ENCODE data around the gene C1QTNF3. TPM values are rescaled to one million over a fixed set of nuclear protein-coding genes. Genes with fewer than 3 reads are reported as not detected.
"Not testable (repeated sequence)": the region's sequence is repeated elsewhere in the genome, so short reads cannot be mapped to it uniquely, and the experiment has no call there.

C1QTNF3 gene
- total and polyA plus RNA-seq, 9 donors = 62.8 to 152 (median 110) TPM

DNA sequence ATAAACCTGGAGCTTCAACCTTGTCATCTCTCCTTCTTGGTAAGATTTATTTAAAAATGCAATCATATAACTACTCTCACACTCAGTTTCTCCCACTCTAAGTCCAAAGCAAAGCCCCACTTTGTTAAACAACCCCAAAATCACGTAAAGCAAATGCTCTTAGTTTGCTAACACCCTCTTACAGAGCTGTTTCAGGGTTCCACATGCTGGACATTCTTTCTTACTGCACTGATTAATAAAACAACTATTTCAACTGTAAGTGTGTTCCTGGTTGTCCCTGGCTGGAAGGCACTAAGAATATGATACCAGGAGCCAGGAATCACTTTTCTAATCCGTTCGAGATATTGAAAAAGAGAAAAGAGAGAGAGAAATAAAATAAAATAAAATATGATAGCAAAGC is 31.5 kb upstream of the C1QTNF3 start:
- not testable (repeated sequence) for H3K4me1 ChIP-seq (ENCODE audit: control insufficient read depth, insufficient read depth, low read length); H3K9me3 ChIP-seq (replicated peaks; ENCODE audit: control insufficient read depth, low read depth, low read length); DNase-seq; H3K4me3 ChIP-seq (ENCODE audit: low read length); H3K27me3 ChIP-seq (ENCODE audit: control insufficient read depth, insufficient read depth, low read length); H3K36me3 ChIP-seq (ENCODE audit: control insufficient read depth, insufficient read depth, low read length); H3K27ac ChIP-seq (ENCODE audit: low read length)
- WGBS (ENCODE audit: insufficient coverage) = no CpG with 5 or more reads among the region's 3 CpGs

DNA sequence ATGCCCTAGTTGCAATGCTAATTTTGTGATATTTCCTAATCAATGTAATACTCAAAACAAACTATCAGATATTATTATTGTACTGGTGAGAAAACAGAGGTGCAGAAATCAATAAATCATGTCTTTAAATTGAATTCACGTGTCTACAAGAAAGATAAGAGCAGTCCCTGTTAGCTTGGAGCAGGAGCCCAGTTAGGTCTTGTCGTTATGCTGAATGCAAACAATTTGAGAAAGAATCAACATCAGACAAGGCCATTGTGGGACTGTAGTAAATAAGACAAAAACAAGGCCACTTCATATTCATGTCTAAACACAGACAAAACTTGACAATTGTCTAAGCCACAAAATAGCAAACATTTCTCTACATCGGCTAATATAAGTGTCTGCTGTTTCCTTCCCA is 31.1 kb upstream of the C1QTNF3 start:
- not testable (repeated sequence) for DNase-seq; H3K4me3 ChIP-seq (ENCODE audit: low read length); H3K36me3 ChIP-seq (ENCODE audit: control insufficient read depth, insufficient read depth, low read length); H3K27me3 ChIP-seq (ENCODE audit: control insufficient read depth, insufficient read depth, low read length); H3K27ac ChIP-seq (ENCODE audit: low read length); H3K9me3 ChIP-seq (replicated peaks; ENCODE audit: control insufficient read depth, low read depth, low read length); H3K4me1 ChIP-seq (ENCODE audit: control insufficient read depth, insufficient read depth, low read length)
- no CpG with 5 or more reads among the region's 3 CpGs for WGBS (ENCODE audit: insufficient coverage)

DNA sequence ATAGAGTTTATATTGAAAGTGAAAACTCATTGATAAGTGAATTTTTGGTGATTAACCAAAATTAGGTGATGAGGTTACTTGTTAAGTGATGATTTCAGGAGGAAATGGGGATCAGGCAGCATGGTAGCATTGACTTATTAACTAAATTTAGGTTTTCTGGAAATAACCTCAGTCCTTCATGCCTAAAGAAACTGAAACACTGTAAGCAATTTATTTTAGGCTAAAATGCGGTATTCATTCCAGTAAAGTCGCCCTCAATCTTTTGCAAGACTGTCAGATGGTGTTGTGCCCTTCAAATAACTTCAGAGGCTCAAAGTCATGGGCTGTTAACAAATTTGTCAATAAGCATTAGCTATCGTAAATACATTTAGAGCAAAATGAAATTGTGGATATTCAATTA is 27.6 kb upstream of the C1QTNF3 start:
- WGBS (ENCODE audit: insufficient coverage) = no CpG with 5 or more reads among the region's 3 CpGs

DNA sequence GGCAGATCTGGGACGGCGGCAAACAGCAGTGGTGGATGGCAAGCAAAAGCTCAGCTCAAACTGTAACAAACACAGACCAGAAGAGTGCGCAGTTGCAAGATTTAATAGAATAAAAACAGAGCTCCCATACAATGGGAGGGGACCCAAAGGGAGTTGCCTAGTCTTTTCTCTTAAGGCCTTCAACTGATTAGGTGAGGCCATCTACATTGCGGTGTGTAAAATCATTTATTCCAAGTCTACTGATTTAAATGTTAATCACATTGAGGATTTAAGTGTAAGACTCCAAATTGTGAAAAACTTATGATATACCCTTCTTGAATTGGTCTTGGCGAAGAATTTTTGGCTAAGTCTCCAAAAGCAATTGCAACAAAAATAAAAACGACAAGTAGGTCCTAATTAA is 21.6 kb upstream of the C1QTNF3 start:
- no CpG with 5 or more reads among the region's 6 CpGs for WGBS (ENCODE audit: insufficient coverage)
- Histone ChIP-seq H3K4me1 (ENCODE audit: control insufficient read depth, insufficient read depth, low read length) (no peaks in the 10 kb centered on the region), H3K27me3 (ENCODE audit: control insufficient read depth, insufficient read depth, low read length) (no peaks in the 10 kb centered on the region), H3K9me3 (replicated peaks; ENCODE audit: control insufficient read depth, low read depth, low read length) (peaks cover 5% of the 10 kb centered on the region), H3K27ac (ENCODE audit: low read length) (no peak overlapping the region), H3K36me3 (ENCODE audit: control insufficient read depth, insufficient read depth, low read length) (peaks cover 2% of the 10 kb centered on the region), H3K4me3 (ENCODE audit: low read length) (no peak overlapping the region)
- DNase-seq = no peak

More for the DNA sequence above, 27.6 kb upstream of the C1QTNF3 start:
- not testable (repeated sequence) for H3K27ac ChIP-seq (ENCODE audit: low read length); H3K27me3 ChIP-seq (ENCODE audit: control insufficient read depth, insufficient read depth, low read length); H3K4me3 ChIP-seq (ENCODE audit: low read length); H3K9me3 ChIP-seq (replicated peaks; ENCODE audit: control insufficient read depth, low read depth, low read length); H3K4me1 ChIP-seq (ENCODE audit: control insufficient read depth, insufficient read depth, low read length); DNase-seq; H3K36me3 ChIP-seq (ENCODE audit: control insufficient read depth, insufficient read depth, low read length)

DNA sequence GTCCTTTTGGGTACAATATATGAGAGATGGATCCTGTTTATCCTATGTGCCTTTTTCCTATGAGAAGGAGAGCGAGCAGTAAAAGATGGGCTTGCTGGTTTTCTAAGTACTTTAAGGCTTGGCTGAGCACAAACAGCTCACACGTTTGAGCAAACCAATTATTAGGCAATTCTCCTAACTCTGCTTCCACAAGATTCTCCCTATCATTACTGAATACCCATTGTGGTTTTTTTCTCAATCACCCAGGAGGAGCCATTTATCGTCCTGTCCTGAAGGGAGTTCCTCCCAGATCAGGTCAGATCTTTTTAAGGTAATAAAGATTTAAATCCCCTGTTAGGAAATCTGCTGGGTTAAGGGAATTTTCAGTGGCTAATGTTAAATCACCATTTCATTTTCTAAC is 19.4 kb upstream of the C1QTNF3 start:
- Histone ChIP-seq H3K36me3 (ENCODE audit: control insufficient read depth, insufficient read depth, low read length) (peaks cover 4% of the 10 kb centered on the region), H3K27ac (ENCODE audit: low read length) (no peak overlapping the region), H3K4me1 (ENCODE audit: control insufficient read depth, insufficient read depth, low read length) (no peaks in the 10 kb centered on the region), H3K27me3 (ENCODE audit: control insufficient read depth, insufficient read depth, low read length) (no peaks in the 10 kb centered on the region), H3K9me3 (replicated peaks; ENCODE audit: control insufficient read depth, low read depth, low read length) (peaks cover 5% of the 10 kb centered on the region), H3K4me3 (ENCODE audit: low read length) (no peak overlapping the region)
- no CpG with 5 or more reads among the region's 3 CpGs for WGBS (ENCODE audit: insufficient coverage)
- no peak for DNase-seq

DNA sequence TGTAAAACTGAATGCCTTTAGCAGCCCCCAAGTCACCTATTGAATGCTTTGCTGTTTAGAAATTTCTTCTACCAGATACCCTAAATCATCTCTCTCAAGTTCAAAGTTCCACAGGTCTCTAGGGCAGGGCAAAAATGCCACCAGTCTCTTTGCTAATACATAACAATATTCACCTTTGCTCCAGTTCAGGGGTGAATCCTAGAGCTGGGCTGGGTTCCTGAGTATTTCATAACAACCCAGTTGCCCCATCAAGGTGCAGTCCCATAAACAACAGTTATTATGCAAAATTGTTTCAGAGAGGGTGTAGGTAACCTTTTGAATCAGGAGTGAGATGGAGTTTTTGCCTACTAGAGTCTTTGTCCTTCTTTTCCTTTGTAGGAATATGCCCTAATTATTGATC is 19.0 kb upstream of the C1QTNF3 start:
- no peak for DNase-seq
- H3K27ac ChIP-seq (ENCODE audit: low read length) = no peak overlapping the region

DNA sequence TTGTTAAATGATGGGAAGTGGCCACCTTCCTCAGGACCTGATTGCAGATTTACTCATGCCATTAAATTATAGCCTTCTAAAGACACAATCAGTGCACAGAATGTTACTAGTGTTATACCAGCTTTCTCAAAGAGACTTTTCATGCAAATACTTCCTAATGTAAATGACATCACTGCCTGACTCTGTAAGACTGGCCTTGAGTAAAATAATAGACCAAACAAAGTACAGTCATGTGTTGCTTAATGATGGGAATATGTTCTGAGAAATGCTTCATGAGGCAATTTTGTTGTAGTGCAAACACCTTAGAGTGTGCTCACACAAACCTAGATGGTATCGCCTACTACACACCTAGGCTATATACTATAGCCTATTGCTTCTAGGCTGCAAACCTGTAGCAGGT is 17.0 kb upstream of the C1QTNF3 start:
- Histone ChIP-seq H3K4me3 (ENCODE audit: low read length) (no peak overlapping the region), H3K27ac (ENCODE audit: low read length) (no peak overlapping the region), H3K36me3 (ENCODE audit: control insufficient read depth, insufficient read depth, low read length) (peaks cover 4% of the 10 kb centered on the region), H3K9me3 (replicated peaks; ENCODE audit: control insufficient read depth, low read depth, low read length) (peaks cover 5% of the 10 kb centered on the region), H3K27me3 (ENCODE audit: control insufficient read depth, insufficient read depth, low read length) (no peaks in the 10 kb centered on the region), H3K4me1 (ENCODE audit: control insufficient read depth, insufficient read depth, low read length) (peaks cover 2% of the 10 kb centered on the region)
- DNase-seq = no peak
- no CpG with 5 or more reads among the region's 1 CpG for WGBS (ENCODE audit: insufficient coverage)

More for the DNA sequence above, 19.0 kb upstream of the C1QTNF3 start:
- Histone ChIP-seq H3K36me3 (ENCODE audit: control insufficient read depth, insufficient read depth, low read length) (peaks cover 4% of the 10 kb centered on the region), H3K9me3 (replicated peaks; ENCODE audit: control insufficient read depth, low read depth, low read length) (peaks cover 5% of the 10 kb centered on the region), H3K4me3 (ENCODE audit: low read length) (no peak overlapping the region), H3K4me1 (ENCODE audit: control insufficient read depth, insufficient read depth, low read length) (no peaks in the 10 kb centered on the region), H3K27me3 (ENCODE audit: control insufficient read depth, insufficient read depth, low read length) (no peaks in the 10 kb centered on the region)

DNA sequence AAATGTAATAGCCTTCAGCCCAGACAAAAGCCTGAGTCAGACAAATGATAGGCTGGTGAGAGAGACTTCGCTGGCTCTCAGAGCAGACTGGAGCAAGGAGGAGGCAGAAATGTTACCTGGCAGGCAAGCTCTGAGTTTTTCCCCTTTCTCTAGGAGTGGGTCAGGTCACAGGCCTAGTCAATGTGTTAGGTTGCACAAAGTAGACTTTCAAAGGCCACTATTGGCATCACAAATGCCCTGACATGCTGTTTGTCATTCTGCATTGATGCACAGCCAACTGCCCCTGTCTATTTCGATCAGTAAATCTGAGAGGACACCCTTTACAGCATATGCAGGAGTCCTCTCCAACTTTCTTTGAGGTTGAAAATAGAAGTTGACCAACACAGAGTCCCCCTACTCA is 15.5 kb upstream of the C1QTNF3 start:
- Histone ChIP-seq H3K27me3 (ENCODE audit: control insufficient read depth, insufficient read depth, low read length) (no peaks in the 10 kb centered on the region), H3K27ac (ENCODE audit: low read length) (no peak overlapping the region), H3K9me3 (replicated peaks; ENCODE audit: control insufficient read depth, low read depth, low read length) (peaks cover 5% of the 10 kb centered on the region), H3K36me3 (ENCODE audit: control insufficient read depth, insufficient read depth, low read length) (peaks cover 2% of the 10 kb centered on the region), H3K4me1 (ENCODE audit: control insufficient read depth, insufficient read depth, low read length) (peaks cover 12% of the 10 kb centered on the region), H3K4me3 (ENCODE audit: low read length) (no peak overlapping the region)
- WGBS (ENCODE audit: insufficient coverage) = 83% methylated on average over 1 of the region's 2 CpGs
- DNase-seq = no peak

DNA sequence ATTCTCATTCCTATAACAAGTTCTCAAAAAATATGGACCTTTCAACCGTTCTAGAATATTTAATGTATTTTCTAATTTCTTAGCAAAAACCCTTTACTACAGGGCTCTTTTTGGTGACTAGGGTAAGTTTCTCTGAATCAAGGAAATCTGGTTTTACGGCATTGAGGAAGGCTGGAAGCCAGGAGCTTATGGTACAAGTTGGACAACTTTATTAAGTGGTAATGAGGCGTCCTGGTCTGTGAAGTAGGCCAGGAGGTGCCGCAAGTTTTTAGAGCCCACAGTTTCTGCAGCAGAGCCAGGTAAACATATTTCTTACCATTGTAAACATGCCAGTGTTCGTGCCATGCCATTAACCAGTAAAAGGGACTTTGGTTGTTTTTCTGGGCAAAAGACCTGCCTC is 14.6 kb upstream of the C1QTNF3 start:
- Histone ChIP-seq H3K4me3 (ENCODE audit: low read length) (no peak overlapping the region), H3K9me3 (replicated peaks; ENCODE audit: control insufficient read depth, low read depth, low read length) (peaks cover 5% of the 10 kb centered on the region), H3K4me1 (ENCODE audit: control insufficient read depth, insufficient read depth, low read length) (peaks cover 17% of the 10 kb centered on the region), H3K27ac (ENCODE audit: low read length) (no peak overlapping the region), H3K27me3 (ENCODE audit: control insufficient read depth, insufficient read depth, low read length) (no peaks in the 10 kb centered on the region), H3K36me3 (ENCODE audit: control insufficient read depth, insufficient read depth, low read length) (peaks cover 2% of the 10 kb centered on the region)
- 72% methylated on average over 3 of the region's 5 CpGs for WGBS (ENCODE audit: insufficient coverage)
- DNase-seq = no peak

DNA sequence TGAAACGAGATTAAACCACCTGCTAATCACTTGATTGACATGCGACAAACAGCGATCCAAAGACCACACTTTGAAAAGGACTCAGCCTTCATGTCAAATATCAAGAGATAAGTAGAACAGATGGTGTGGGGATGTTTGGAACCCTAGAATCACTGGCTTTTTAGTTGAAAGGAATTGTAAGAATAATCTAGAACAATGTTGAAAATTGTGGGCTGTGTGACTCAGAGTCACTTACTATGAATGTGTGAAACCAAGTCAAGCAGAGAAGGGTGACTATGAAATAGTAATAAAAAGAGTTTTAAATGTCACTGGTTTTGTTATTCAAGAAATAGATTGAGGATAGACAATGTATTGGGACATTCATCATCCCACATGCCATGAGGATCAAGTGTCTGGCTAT is 14.1 kb upstream of the C1QTNF3 start:
- H3K9me3 ChIP-seq (replicated peaks; ENCODE audit: control insufficient read depth, low read depth, low read length) = peaks cover 5% of the 10 kb centered on the region
- peaks cover 2% of the 10 kb centered on the region for H3K36me3 ChIP-seq (ENCODE audit: control insufficient read depth, insufficient read depth, low read length)
- H3K27me3 ChIP-seq (ENCODE audit: control insufficient read depth, insufficient read depth, low read length) = no peaks in the 10 kb centered on the region
- no peak overlapping the region for H3K27ac ChIP-seq (ENCODE audit: low read length)
- DNase-seq = no peak
- peaks cover 19% of the 10 kb centered on the region for H3K4me1 ChIP-seq (ENCODE audit: control insufficient read depth, insufficient read depth, low read length)
- no peak overlapping the region for H3K4me3 ChIP-seq (ENCODE audit: low read length)
- WGBS (ENCODE audit: insufficient coverage) = no CpG with 5 or more reads among the region's 3 CpGs

DNA sequence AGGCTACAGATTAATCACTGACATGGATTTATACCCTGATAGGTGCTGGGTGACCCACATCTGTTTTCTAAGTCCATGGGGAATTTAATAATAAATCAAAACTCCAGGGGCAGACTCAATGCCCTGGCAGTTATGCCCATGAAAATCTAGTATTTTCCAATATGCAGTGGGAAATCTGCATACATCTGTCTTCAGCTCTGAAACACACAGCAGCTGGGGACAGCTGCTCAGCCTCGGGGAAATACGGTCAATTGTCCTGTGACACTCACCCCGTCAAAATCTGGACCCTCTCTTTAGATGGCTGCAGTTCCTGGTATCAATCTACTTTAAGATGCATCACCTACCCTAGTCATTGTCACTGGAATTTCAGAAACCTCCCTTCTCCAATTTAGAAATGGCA is 12.7 kb upstream of the C1QTNF3 start:
- peak; percentile 63 for DNase-seq
- H3K36me3 ChIP-seq (ENCODE audit: control insufficient read depth, insufficient read depth, low read length) = peaks cover 6% of the 10 kb centered on the region
- peak overlapping the region; percentile 69 for H3K27ac ChIP-seq (ENCODE audit: low read length)
- H3K27me3 ChIP-seq (ENCODE audit: control insufficient read depth, insufficient read depth, low read length) = no peaks in the 10 kb centered on the region
- H3K4me1 ChIP-seq (ENCODE audit: control insufficient read depth, insufficient read depth, low read length) = peaks cover 25% of the 10 kb centered on the region
- WGBS (ENCODE audit: insufficient coverage) = 82% methylated on average over 3 of the region's 3 CpGs
- H3K9me3 ChIP-seq (replicated peaks; ENCODE audit: control insufficient read depth, low read depth, low read length) = no peaks in the 10 kb centered on the region
- no peak overlapping the region for H3K4me3 ChIP-seq (ENCODE audit: low read length)

Measured in muscle of leg (tissue), 11 donors.